Body of pancreas (tissue), 4 donors: ENCODE results near the gene TOP2B.

Experiments used
- CTCF ChIP-seq, 7 experiments: fragments of 450-650 bp in 4 of 7; fragments of 200-600 bp in 3 of 7; sonication (generic) in 3 of 7; IDR thresholded peaks; one replicate each; pipeline ENCODE4 v1.5.1; 2016 to 2019; ENCODE audit warnings: antibody characterized with exemption in 7 of 7
- POLR2A ChIP-seq, 3 donors: fragments of 450-650 bp; IDR thresholded peaks; one replicate each; pipeline ENCODE4 v1.6.1; 2016; ENCODE audit warnings: antibody characterized with exemption in 3 of 3, mild to moderate bottlenecking in 2 of 3

DNA sequence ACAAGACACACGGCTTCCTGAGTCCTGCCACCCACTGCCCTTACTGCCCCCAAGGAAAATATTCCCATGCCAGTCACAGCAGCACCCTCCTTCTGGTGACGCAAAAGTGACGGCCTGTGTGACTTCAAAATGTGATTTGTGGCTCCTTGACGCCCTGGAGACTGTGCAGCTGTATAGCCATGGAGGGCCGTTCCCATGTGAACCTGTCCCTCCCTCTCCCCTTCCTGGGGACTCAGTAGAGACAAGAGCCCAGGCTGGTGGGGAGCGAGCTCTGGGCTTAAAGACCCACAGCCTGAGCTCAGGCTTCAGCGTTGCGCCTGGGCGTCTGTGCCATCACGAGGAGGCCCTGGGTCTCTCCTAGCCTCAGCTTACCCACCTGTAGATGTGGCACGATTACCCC is 78.2 kb downstream of the TOP2B start:
- TF ChIP-seq POLR2A (IDR thresholded peaks at IDR 0.05): no peak
- TF ChIP-seq CTCF (IDR thresholded peaks at IDR 0.05): no peak
